SK-N-SH treated with all-trans-retinoic acid at 6 μM for 48 hours (cell line): ENCODE results near the gene STMN1.

Experiments
- ATAC-seq: fragments of 200-7000 bp; cut with Tn5 transposase; 3 replicates; pipeline ENCODE4 v1.9.1; 2020; ENCODE audit warnings: mild to moderate bottlenecking, moderate library complexity
- ARNTL ChIP-seq: fragments of 450-650 bp; formaldehyde crosslinking; IDR thresholded peaks from 2 replicates; pipeline ENCODE4 v1.5.0; 2020; ENCODE audit warnings: low read depth, mild to moderate bottlenecking, moderate library complexity, borderline replicate concordance
- BACH2 ChIP-seq: fragments of 250-450 bp; sonication (Bioruptor Pico); IDR thresholded peaks from 2 replicates; pipeline ENCODE4 v1.9.0; 2021; ENCODE audit warnings: mild to moderate bottlenecking, borderline replicate concordance
- CSDC2 ChIP-seq: fragments of 250-450 bp; sonication (Bioruptor Pico); IDR thresholded peaks from 2 replicates; pipeline ENCODE4 v1.5.0; 2020; ENCODE audit warnings: mild to moderate bottlenecking, moderate library complexity
- CSRNP3 ChIP-seq: fragments of 250-450 bp; sonication (Bioruptor Pico); IDR thresholded peaks from 2 replicates; pipeline ENCODE4 v1.5.1; 2021; ENCODE audit warnings: mild to moderate bottlenecking, moderate library complexity
- ESRRG ChIP-seq: fragments of 250-450 bp; sonication (Bioruptor Pico); IDR thresholded peaks from 2 replicates; pipeline ENCODE4 v1.6.1; 2021; ENCODE audit warnings: mild to moderate bottlenecking
- GLIS3 ChIP-seq: fragments of 250-450 bp; sonication (Bioruptor Pico); IDR thresholded peaks from 2 replicates; pipeline ENCODE4 v1.5.0; 2020; ENCODE audit warnings: mild to moderate bottlenecking, moderate library complexity
- ISL1 ChIP-seq: fragments of 250-450 bp; sonication (Bioruptor Pico); IDR thresholded peaks from 2 replicates; pipeline ENCODE4 v2.1.2; 2022; ENCODE audit warnings: mild to moderate bottlenecking, moderate library complexity
- OSR1 ChIP-seq: fragments of 250-450 bp; sonication (Bioruptor Pico); IDR thresholded peaks from 2 replicates; pipeline ENCODE4 v1.8.0; 2022; ENCODE audit warnings: moderate library complexity, mild to moderate bottlenecking, inconsistent platforms
- PPARA ChIP-seq: fragments of 250-450 bp; sonication (Bioruptor Pico); IDR thresholded peaks from 2 replicates; pipeline ENCODE4 v1.5.0; 2020; ENCODE audit warnings: mild to moderate bottlenecking, borderline replicate concordance
- RARB ChIP-seq: fragments of 250-450 bp; sonication (Bioruptor Pico); IDR thresholded peaks from 2 replicates; pipeline ENCODE4 v1.8.0; 2021; ENCODE audit warnings: mild to moderate bottlenecking, moderate library complexity
- SNAI2 ChIP-seq: fragments of 250-450 bp; sonication (Bioruptor Pico); IDR thresholded peaks from 2 replicates; pipeline ENCODE4 v1.5.0; 2020; ENCODE audit warnings: mild to moderate bottlenecking, moderate library complexity
- TCF4 ChIP-seq: fragments of 250-450 bp; sonication (Bioruptor Pico); IDR thresholded peaks from 2 replicates; pipeline ENCODE4 v1.8.0; 2021; ENCODE audit warnings: mild to moderate bottlenecking, moderate library complexity, borderline replicate concordance
- TOX ChIP-seq: fragments of 250-450 bp; sonication (Bioruptor Pico); IDR thresholded peaks from 2 replicates; pipeline ENCODE4 v1.8.0; 2021; ENCODE audit warnings: mild to moderate bottlenecking, moderate library complexity, borderline replicate concordance
- ZC3H10 ChIP-seq: fragments of 250-450 bp; sonication (Bioruptor Pico); IDR thresholded peaks from 2 replicates; pipeline ENCODE4 v1.5.1; 2021; ENCODE audit warnings: mild to moderate bottlenecking, moderate library complexity
- ZFP3 ChIP-seq: fragments of 250-450 bp; sonication (Bioruptor Pico); IDR thresholded peaks from 2 replicates; pipeline ENCODE4 v1.5.0; 2020; ENCODE audit warnings: mild to moderate bottlenecking, moderate library complexity
- ZFP30 ChIP-seq: fragments of 450-650 bp; formaldehyde crosslinking; IDR thresholded peaks from 2 replicates; pipeline ENCODE4 v1.5.0; 2022; ENCODE audit warnings: mild to moderate bottlenecking, moderate library complexity
- ZNF565 ChIP-seq: fragments of 450-650 bp; formaldehyde crosslinking; conservative IDR thresholded peaks from 2 replicates; pipeline ENCODE4 v1.5.0; 2020; ENCODE audit warnings: low read depth, mild to moderate bottlenecking, moderate library complexity
- ZNF70 ChIP-seq: fragments of 450-650 bp; formaldehyde crosslinking; IDR thresholded peaks from 2 replicates; pipeline ENCODE4 v1.5.0; 2020; ENCODE audit warnings: mild to moderate bottlenecking, moderate library complexity
- ZNF8 ChIP-seq: fragments of 450-650 bp; formaldehyde crosslinking; IDR thresholded peaks from 2 replicates; pipeline ENCODE4 v1.5.0; 2020; ENCODE audit warnings: mild to moderate bottlenecking, moderate library complexity
- TF ChIP-seq, protein P1 (sequence below): fragments of 250-450 bp; sonication (Bioruptor Pico); IDR thresholded peaks from 2 replicates; pipeline ENCODE4 v1.5.1; 2020; ENCODE audit warnings: low read depth, mild to moderate bottlenecking, moderate library complexity
- TF ChIP-seq, protein P2 (sequence below): fragments of 250-450 bp; sonication (Bioruptor Pico); IDR thresholded peaks from 2 replicates; pipeline ENCODE4 v1.8.0; 2021; ENCODE audit warnings: low read depth, mild to moderate bottlenecking, moderate library complexity, borderline replicate concordance
- TF ChIP-seq, protein P3 (sequence below): fragments of 250-450 bp; sonication (Bioruptor Pico); IDR thresholded peaks from 2 replicates; pipeline ENCODE4 v1.8.0; 2020; ENCODE audit warnings: mild to moderate bottlenecking, moderate library complexity, borderline replicate concordance

STMN1 gene

GRCh38 chr1:25908161-25908560, 1.9 kb upstream of the STMN1 start:
- ATAC-seq: no peak
- TF ChIP-seq TOX (CRISPR knock-in tag) (no peak), SNAI2 (no peak), ZFP30 (CRISPR knock-in tag) (no peak), TCF4 (CRISPR knock-in tag) (no peak), ARNTL (CRISPR knock-in tag) (no peak), ESRRG (CRISPR knock-in tag) (no peak), CSDC2 (CRISPR knock-in tag) (no peak), ZC3H10 (CRISPR knock-in tag) (no peak), ZNF8 (CRISPR knock-in tag) (no peak), ZNF565 (CRISPR knock-in tag) (no peak), GLIS3 (no peak), OSR1 (CRISPR knock-in tag) (no peak)
- TF ChIP-seq, protein P1, sequence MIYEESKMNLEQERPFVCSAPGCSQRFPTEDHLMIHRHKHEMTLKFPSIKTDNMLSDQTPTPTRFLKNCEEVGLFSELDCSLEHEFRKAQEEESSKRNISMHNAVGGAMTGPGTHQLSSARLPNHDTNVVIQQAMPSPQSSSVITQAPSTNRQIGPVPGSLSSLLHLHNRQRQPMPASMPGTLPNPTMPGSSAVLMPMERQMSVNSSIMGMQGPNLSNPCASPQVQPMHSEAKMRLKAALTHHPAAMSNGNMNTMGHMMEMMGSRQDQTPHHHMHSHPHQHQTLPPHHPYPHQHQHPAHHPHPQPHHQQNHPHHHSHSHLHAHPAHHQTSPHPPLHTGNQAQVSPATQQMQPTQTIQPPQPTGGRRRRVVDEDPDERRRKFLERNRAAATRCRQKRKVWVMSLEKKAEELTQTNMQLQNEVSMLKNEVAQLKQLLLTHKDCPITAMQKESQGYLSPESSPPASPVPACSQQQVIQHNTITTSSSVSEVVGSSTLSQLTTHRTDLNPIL (CRISPR knock-in tag): no peak
- TF ChIP-seq, protein P2, sequence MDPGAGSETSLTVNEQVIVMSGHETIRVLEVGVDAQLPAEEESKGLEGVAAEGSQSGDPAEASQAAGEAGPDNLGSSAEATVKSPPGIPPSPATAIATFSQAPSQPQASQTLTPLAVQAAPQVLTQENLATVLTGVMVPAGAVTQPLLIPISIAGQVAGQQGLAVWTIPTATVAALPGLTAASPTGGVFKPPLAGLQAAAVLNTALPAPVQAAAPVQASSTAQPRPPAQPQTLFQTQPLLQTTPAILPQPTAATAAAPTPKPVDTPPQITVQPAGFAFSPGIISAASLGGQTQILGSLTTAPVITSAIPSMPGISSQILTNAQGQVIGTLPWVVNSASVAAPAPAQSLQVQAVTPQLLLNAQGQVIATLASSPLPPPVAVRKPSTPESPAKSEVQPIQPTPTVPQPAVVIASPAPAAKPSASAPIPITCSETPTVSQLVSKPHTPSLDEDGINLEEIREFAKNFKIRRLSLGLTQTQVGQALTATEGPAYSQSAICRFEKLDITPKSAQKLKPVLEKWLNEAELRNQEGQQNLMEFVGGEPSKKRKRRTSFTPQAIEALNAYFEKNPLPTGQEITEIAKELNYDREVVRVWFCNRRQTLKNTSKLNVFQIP (CRISPR knock-in tag): no peak

DNA sequence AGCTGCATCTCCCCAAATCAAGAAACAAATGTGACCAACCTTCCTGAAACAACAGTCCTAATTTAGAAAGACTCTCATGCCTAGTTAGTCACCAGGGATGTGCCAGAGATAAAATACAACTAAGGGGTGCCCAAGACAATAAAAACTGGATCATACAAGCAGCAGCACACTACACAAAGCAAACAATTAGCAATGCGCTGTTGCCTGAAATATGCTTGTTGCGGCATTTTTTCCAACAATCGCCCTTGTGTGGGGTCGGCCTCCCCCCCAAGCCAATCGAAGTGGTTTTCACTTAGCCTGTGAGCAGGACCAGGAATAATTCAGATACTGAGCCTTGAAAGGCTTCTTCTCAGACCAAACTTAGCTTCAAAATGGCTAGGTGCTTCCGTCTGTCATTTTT, 1.4 kb upstream of the STMN1 start:
- no peak for TF ChIP-seq SNAI2
- TF ChIP-seq ISL1 (CRISPR knock-in tag): no peak
- no peak for TF ChIP-seq CSDC2 (CRISPR knock-in tag)
- no peak for TF ChIP-seq ARNTL (CRISPR knock-in tag)
- TF ChIP-seq, protein P2 (CRISPR knock-in tag): no peak
- no peak for TF ChIP-seq ZFP3
- no peak for TF ChIP-seq GLIS3
- TF ChIP-seq ZNF8 (CRISPR knock-in tag): no peak
- TF ChIP-seq RARB (CRISPR knock-in tag): no peak
- TF ChIP-seq CSRNP3: no peak
- ATAC-seq: no peak

DNA sequence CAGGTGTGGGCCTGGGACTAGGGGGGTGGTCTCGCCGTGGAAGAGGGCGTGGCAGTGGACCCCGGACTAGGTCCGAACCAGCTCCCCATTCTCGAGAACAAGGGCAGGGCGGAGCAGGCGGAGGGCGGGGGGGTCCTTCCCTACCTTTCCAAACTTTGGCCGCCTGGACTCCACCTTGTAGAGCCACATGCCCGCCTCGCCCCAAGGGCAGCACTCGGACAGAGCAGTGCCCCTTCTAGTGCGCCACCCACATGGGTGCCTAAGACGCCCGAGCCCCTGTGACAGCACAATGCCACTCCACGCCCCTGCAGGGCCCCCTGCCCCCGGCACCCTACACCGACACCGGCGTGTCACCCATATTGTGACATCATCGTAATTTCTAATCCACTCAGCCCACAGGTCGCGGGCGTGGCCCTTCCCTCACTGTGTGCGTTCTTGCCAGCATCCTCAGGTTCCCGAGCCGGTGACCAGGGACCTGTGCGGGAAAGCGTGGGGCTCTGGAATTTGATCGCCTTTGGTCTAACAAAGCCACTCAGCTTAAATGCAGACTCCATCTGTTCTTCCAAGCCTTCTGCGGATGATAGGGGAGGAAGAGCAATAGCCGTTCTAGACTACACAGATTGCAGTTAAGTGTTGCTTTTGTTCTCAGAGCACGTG, 553 bp upstream of the STMN1 start:
- no peak for ATAC-seq
- TF ChIP-seq PPARA (CRISPR knock-in tag): no peak
- TF ChIP-seq ZFP3: no peak
- TF ChIP-seq TOX (CRISPR knock-in tag): no peak
- TF ChIP-seq, protein P3, sequence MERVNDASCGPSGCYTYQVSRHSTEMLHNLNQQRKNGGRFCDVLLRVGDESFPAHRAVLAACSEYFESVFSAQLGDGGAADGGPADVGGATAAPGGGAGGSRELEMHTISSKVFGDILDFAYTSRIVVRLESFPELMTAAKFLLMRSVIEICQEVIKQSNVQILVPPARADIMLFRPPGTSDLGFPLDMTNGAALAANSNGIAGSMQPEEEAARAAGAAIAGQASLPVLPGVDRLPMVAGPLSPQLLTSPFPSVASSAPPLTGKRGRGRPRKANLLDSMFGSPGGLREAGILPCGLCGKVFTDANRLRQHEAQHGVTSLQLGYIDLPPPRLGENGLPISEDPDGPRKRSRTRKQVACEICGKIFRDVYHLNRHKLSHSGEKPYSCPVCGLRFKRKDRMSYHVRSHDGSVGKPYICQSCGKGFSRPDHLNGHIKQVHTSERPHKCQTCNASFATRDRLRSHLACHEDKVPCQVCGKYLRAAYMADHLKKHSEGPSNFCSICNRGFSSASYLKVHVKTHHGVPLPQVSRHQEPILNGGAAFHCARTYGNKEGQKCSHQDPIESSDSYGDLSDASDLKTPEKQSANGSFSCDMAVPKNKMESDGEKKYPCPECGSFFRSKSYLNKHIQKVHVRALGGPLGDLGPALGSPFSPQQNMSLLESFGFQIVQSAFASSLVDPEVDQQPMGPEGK (CRISPR knock-in tag): no peak
- TF ChIP-seq RARB (CRISPR knock-in tag): no peak
- no peak for TF ChIP-seq ZC3H10 (CRISPR knock-in tag)
- no peak for TF ChIP-seq ESRRG (CRISPR knock-in tag)
- TF ChIP-seq GLIS3: no peak
- TF ChIP-seq, protein P1 (CRISPR knock-in tag): no peak
- no peak for TF ChIP-seq TCF4 (CRISPR knock-in tag)
- TF ChIP-seq, protein P2 (CRISPR knock-in tag): no peak
- no peak for TF ChIP-seq BACH2 (CRISPR knock-in tag)
- no peak for TF ChIP-seq ZNF8 (CRISPR knock-in tag)
- no peak for TF ChIP-seq ISL1 (CRISPR knock-in tag)
- no peak for TF ChIP-seq ZNF70
